NCI-H524 treated with DMSO at 0.1 percent for 48 hours (cell line): Measurements from ENCODE around the gene ZBTB20.

Experiments
- DNase-seq: peaks from one replicate; lab custom pipeline; 2025; lab: John Stamatoyannopoulos, UW

ZBTB20 gene

GRCh38 chr3:114444216-114444615 is 702.9 kb downstream of the ZBTB20 start:
- no peak for DNase-seq

- no peak for DNase-seq
Measured at GRCh38 chr3:114442246-114442645, 704.8 kb downstream of the ZBTB20 start.

DNA sequence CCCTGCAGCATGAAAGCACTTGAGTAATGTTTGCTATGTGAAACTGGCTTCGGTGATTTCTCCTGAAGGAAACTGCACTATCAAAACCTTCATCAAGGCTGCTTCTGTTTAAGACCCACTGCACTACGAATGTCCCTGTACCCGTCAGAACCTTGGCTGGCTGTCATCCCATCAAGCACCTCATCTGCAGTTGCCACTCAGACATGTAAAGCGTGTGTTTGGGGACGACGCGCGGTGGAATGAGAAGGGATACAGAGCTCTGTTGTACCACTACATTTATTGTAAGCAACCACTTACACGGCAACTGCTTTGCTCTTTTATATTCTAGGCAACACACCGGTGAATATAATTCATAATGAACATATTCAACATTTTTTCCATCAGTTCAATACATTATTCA is 705.7 kb downstream of the ZBTB20 start:
- DNase-seq = no peak

- DNase-seq = no peak
Measured at GRCh38 chr3:114440700-114441099, 706.4 kb downstream of the ZBTB20 start.

DNA sequence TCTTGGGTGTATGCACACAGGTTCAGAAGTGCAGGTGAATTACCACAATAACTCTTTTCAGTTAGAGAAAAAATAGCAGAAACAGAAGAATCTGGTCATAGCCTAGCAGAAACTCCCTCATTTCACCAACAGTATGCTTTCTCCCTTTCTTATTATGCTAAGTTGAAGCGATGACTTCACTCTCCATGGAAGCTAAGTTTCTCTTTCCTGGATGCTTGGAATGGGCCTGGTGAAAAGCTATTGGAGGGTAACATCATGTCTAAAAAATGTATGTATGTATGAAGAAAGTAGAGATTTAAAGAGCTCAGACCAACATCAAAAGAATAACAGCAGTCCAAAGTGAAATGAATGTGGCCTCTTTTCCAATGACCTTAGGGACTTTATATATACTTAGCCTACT is 707.8 kb downstream of the ZBTB20 start:
- DNase-seq = no peak

- no peak for DNase-seq
Measured at GRCh38 chr3:114437897-114438296, 709.2 kb downstream of the ZBTB20 start.

DNA sequence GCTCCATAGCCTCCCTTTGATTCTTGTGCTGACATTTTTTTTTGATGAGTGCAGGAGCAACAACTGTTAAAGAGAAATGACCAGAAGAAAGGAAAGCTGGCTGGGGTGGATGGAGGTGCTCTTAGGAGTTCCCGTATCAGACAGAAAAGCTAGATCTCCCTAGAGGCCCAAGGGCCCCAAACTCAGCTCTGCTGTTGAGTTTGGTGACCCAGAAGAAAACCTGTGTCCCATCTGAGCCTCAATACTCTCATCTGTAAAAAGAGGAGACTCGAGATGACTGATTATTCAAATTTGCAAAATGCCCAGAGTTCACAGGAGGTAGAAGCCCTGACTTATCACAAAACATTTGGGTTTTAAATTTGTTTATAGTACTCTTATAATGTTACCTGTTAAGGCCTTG is 710.9 kb downstream of the ZBTB20 start:
- DNase-seq = no peak

DNA sequence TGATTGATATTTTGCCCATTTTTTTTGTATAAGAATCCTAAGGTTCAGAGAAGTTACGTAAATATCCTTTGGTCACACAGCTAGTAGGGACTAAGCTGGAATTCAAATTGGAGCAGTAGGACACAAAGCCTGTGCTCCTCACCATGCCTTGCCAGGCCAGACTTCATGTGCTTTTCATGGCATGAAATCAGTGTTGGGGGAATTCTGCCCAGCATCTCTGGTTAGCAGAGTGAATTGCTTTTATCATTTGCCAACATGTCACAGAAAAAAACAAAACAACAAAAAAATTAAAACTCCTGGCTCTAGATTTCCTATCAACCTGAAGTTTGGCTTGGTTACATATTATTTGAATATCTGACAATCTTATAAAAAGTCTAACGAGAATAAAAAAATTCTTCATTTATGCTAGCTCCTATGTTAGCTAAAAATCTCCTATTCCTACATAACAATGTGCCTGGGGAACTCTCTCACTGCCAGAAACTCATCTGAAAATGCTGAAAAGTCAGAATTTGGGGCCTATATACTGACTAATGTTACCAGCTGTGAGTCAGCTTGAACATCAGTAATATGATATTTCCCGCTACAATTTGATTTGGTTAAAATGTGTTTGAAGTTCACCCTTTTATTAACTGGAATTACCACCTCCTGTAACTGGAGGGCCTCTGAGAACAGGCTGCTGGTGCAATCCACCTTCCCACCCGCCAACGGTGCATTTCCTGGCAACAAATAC is 711.5 kb downstream of the ZBTB20 start:
- no peak for DNase-seq

- no peak for DNase-seq
Measured at GRCh38 chr3:114432310-114432709, 714.8 kb downstream of the ZBTB20 start.

DNA sequence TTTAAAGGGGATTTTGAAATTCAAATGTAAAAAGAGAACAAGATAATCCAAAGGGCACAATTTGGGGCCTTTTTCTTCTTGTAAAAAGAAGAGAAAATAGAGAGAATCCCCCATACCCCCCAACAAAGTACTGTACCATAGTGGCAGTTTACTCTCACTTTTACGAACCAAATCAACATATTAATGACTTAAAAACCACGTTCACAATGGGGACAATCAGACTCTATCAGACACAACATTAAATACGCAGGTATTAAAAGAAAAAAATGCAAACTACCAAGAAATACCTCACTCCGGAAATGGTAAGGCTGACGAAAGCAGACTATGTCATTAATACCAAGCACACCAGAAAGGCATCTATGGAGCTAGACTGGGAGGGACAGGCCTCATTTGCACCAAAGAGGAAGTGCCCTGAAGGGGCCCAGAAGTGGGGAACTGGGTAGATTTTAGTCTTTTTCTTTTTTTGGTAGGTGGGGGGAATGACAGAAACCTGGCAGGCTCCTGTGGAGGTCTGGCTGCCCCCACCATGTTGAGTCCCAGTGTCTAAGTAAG is 719.0 kb downstream of the ZBTB20 start:
- DNase-seq = no peak

GRCh38 chr3:114427285-114428043 is 719.6 kb downstream of the ZBTB20 start:
- no peak for DNase-seq

DNA sequence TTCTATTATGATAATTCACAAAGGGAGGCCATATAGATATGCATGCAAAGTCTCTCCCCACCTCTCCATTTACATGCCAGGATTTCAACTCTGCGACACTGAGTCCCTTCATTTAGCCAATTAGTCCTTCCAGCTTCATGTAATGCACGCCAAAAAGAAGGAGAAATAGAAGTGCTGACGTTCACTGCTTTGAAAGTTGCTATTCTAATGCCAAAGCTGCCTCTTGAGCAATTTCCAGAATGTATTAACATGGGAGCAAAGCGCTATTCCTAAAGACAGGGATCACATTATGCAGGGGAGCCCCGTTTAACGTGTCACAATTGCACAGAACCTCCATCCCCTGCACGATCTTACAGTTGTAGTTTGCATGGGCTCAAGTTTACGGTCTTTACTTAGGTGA is 722.8 kb downstream of the ZBTB20 start:
- no peak for DNase-seq

GRCh38 chr3:114421204-114421603 is 725.9 kb downstream of the ZBTB20 start:
- no peak for DNase-seq

DNA sequence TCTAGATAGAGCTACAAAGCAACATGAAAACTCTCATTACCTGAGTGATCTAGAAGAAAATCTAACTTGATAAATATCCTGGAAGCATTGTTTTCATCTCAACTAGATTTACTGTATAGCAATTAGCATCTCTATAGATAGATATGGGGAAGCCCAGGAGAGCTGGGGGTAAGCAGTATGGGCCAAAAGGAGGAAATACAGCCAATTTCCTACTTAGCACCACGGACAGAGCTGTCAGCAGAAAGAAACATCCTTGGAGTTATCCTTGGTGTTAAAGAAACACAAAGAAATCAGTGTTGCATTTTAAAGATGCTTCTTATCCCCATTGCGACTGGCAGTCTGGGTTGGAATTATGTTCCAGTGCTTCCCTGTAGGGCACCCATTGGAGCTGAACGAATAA is 727.0 kb downstream of the ZBTB20 start:
- no peak for DNase-seq

- DNase-seq = peak; percentile 55
Measured at GRCh38 chr3:114418724-114419543, 728.2 kb downstream of the ZBTB20 start.

- DNase-seq = no peak
Measured at GRCh38 chr3:114418107-114418506, 729.0 kb downstream of the ZBTB20 start.

GRCh38 chr3:114417675-114418074 is 729.4 kb downstream of the ZBTB20 start:
- DNase-seq = no peak

DNA sequence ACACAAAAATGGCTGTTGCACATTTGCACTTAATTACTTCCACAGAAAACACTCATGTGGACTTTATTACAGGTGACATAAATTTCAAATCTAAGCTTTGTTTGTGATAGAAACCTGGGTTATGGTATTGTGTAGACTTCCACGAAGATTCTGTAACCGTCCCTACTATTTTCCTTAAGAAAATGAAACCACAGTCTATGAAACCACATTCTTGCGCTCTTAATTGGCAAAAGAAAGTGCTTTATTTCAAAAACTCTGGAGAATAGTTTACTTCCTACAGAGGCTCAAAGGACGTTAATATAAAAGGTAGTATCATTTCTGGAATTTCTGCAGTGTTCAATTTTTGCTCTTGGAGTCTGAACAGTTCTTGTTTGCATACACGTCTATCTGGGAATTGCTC is 729.8 kb downstream of the ZBTB20 start:
- no peak for DNase-seq

GRCh38 chr3:114411811-114412803 is 735.0 kb downstream of the ZBTB20 start:
- DNase-seq = no peak

DNA sequence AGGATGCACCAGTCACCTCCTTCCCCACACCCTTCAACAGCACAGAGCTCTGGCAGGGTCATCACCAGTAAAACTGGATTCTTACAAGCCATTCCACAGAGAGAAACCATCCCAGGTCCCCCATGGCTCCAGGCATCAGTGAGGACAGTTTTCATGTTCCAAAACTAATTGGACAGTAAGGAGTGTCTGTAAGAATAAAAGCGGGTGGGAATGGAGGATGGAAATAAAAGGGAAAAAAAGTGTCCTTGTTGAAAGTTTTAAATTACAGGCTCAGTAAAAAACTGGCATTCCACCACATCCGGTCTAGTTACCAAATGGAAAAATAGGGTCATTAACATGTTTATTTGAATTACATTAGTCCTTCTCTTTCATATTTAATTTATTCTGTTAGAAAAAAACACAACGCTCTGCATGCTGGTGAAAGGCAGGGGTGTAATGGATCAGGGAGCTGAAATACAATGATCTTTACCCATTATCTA is 735.9 kb downstream of the ZBTB20 start:
- no peak for DNase-seq
